NCI-H2227 (cell line): ENCODE measurements around the gene CCDC158.
"Not testable (repeated sequence)": the region's sequence is repeated elsewhere in the genome, so short reads cannot be mapped to it uniquely, and the experiment has no call there.

Experiments
- DNase-seq: peaks from one replicate; lab custom pipeline; 2025; ENCODE audit not compliant: unreplicated experiment; lab: John Stamatoyannopoulos, UW

The CCDC158 gene

DNA sequence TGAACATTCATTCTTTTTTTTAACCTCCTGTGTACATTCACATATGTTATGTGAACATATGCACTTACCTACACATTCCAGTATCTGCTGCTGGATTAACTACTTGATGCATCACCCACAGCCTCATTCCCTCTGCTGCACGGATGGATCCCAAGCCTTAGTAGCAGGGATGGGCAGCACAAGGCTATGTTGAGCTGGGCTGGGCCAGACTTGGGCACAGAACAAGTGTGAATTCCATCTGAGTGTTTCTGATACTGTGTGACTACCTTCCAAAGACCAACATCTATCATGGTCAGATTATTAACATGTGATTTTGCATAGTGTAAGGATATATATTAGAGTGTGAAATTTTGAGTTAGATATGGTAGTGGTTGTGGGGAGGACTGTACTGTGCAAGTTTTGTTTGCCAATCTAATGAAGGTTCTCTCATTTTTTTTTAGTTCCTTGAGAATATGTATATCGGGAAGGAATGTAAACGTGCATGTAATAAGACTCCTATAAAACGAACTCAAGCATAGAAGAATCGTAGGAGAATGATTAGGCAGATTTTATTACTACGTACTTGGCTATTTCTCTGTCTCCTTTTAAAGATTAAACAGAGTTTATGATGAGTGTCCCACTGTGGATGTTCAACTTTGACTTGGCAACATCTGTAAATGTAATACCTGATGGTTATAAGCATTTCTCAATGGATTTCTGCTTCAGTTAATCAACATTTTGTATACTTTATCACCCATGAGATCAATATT is 137.8 kb downstream of the CCDC158 start:
- DNase-seq, result no peak

DNA sequence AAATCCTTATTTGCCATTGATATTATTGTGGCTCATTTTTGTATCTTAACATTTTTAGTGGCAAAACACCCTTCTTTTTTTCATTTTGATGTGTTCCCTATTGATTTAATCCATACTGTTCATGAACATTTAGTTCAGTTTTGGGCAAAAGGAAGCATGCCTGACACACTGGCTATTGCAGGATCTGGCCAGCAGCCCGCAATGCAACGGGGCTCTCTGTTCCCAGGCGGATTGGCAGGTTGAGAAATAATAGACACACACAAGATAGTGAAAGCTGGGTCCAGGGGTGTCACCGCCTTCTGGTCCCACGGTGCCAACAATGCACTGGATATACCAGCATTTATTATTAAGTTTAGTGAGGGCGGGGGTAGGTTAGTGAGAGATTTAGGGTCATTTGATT is 139.3 kb downstream of the CCDC158 start:
- DNase-seq, result not testable (repeated sequence)

DNA sequence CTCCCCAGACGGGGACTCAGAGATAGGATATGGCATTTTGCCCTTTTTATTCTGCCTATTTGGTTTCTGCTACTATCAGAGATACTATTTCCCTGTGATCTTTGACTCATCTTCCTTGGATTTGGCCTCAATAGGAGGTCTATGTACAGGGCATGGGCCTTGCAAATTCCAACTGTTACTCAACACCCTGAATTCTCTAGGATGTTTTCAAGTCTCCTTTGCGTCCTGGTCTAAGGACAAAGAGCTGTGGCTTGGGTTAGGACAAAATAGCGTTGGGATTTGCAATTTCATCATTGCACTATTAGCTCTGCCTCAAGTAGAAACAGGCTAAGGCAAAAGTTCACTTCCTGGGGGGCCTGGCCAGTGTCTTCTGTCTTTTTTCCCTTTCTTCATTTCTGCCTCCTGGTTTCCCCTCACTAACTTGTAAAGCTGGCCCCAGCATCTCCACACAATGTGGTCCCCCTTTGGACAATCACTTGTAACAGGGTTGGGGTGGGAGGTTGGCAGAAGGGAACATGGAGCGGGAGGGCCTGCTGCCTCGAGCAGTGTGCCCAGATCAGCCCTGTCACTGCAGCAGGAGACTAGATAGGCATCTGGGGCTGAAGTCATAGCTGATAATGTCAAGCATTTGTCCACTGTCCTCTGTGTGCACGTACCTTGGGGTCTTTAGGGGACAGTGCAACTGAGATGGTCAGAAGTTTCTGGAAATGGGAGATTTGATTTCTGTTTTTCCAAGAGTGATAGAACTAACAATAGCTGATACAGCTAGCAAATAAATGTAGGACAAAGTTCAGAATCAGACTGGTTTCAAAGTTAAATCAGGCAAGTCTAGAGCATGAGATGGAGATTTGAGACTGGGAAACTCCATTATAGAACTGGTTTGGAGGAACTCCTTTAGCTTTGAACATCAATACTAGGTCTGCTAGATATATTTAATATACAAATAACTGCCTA is 140.2 kb downstream of the CCDC158 start:
- DNase-seq, result no peak

DNA sequence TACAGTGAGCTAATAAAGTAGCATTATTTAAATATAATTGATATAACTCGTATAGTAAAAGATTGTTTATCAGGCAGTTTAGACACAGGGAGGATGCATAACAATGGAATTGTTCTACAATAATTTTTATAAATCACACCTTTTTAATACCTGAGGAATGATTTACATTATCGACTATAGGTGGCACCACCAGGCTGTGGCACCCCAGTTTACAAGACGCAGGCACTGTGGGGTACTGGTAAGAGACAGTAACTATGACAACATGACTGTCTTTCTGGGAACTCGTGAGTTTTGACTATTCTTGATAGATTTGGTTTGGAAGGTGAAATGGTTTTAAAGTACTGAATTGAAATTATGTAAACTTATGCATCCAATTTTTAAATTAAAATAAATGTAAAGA is 141.5 kb downstream of the CCDC158 start:
- DNase-seq, result no peak

DNA sequence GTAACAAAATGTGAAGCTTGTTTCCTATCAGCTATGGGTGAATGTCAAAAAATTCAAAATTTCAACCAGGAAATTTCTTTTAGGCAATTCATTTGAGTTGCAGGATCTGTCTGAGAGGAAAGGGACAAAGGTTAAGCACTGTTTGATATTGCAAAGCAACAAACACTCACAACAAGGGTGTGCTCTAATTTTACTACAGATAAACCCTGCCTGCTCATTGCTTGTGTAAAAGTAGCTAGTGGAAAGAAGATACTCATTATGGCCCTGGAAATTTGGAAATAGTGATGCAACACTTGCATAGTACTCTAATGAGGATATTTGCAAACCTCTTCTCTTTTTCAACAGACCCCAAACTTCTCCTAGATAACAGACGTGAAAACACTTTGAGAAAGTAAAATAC is 142.4 kb downstream of the CCDC158 start:
- DNase-seq, result no peak

DNA sequence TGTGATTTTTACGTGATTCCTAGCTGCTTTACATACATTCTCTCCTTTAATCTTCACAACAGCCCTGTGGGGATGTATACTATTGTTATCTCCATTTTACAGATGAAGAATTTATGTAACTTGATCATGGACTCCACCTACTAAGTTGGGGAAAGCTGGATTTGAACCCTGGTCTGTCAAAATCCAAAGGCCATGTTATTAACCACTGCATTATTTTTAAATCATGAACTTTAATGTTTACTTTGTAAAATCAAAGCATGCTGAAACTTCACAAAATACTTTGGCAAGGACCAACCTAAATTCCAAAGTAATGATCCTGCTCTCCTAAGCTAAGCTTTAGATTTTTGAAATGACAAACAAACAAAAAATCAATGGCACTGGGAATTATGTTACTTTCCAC is 143.3 kb downstream of the CCDC158 start:
- no peak for DNase-seq

DNA sequence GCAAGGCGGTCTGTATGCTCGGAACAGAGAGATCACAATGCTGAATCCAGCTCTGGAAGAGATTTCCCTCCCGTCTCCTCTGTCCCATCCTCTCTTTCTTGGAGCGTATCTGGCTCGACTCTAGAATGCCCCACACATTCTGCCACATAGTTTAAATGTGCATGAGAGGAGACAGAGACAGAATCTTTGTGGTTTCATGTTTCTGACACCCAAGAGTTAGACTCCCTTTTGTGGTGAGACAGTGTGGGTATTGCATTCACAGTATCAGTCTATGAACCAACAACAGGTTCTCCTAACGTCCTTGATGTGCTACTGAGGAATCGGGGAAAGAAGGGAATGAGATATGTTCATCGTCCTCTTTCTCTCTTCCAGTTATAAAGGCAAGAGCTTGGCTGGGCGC is 144.1 kb downstream of the CCDC158 start:
- DNase-seq, result no peak

DNA sequence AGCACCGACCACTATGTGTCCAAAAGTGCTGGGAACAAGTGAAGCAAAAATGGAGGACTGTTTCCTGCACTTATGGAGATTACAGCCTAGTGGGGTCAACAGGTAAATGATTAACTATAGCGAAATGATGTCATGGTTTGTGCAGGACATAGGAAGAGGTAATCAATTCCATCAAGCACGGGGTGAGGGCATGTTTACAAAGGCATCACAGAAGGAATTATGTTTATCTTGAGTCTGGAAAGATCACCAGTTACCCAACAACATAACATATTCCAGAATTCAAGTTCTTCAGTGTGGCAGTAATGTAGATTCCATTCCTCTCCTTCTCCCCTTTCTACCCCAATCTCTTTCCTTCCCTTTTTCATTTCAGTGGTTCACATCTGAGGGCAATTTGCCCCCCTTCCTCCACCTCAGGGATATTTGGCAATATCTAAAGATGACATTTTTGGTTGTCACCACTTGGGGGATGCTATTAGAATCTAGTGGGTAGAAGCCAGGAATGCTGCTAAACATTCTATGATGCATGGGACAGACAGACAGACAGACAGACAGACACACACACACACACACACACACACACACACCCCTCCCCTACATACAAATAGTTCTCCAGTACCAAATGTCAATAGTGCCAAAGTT is 145.3 kb downstream of the CCDC158 start:
- DNase-seq, result no peak

DNA sequence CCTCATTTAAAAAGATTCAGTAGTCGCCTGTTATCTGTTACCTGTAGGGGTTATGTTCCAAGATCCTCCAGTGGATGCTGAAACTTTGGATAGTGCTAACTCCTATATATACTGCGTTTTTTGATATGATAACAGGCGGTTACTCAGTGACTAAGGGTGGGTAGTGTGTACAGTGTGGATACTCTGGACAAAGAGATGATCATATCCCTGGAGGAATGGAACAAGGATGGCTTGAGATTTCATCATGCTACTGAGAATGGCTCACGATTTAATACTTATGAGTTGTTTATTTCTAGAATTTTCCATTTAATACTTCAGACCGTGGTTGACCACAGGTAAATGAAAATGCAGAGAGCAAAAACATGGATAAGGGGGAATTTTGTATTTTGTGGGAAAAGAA is 147.9 kb downstream of the CCDC158 start:
- no peak for DNase-seq

DNA sequence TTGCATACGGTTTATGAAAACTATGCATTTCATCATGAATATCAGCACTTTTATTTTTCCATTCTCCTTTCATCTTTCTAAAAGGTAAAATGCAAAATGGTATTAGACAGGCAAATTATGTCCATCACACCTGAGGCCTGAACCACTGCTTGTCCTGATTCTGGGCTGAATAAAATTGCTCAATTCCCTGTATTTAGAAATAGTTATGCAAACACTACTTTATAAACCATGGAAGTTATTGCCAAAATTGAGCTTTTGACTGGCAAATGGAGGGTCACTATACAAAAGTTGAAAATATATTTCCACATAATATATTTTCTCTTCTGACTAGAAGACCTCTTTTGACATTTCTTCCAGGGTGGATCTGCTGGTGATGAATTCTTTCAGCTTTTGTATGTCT is 148.4 kb downstream of the CCDC158 start:
- DNase-seq, result no peak

DNA sequence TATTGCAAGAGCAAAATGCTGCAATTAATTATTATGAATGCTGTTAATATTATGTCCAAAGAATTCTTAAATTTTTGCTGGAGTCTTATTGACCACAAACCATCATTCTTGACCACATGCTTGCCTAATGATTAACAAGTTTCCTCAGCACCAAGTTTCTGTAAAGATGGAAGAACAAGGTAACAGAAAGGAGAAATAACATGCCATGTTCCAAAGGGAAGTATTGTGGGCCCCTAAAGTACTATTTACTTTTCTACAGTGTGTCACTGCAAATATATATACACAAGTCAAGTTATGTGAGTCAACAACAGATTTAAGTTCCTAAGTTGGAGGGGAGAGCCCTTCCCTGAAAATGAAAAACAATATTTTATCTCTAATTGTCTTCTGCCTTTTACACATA is 148.9 kb downstream of the CCDC158 start:
- no peak for DNase-seq

DNA sequence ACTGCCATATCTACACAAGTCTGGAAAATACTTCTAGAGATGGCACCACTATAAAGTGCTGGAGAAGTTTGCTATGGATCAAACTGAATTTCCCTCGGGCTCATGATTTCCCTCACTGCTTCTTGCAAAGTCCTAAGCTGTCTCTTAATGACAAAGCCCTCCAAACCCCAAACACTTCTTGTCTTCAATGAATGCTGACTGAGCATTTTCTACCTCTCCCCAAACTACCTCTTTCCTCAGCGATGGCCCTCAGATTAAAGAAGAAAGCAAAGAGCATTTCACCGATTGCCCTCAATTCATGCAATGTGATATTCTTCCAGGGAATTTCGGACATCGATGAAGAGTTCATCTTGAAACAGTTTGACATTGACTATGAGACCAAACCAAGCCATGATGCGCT is 149.7 kb downstream of the CCDC158 start:
- DNase-seq, result no peak

DNA sequence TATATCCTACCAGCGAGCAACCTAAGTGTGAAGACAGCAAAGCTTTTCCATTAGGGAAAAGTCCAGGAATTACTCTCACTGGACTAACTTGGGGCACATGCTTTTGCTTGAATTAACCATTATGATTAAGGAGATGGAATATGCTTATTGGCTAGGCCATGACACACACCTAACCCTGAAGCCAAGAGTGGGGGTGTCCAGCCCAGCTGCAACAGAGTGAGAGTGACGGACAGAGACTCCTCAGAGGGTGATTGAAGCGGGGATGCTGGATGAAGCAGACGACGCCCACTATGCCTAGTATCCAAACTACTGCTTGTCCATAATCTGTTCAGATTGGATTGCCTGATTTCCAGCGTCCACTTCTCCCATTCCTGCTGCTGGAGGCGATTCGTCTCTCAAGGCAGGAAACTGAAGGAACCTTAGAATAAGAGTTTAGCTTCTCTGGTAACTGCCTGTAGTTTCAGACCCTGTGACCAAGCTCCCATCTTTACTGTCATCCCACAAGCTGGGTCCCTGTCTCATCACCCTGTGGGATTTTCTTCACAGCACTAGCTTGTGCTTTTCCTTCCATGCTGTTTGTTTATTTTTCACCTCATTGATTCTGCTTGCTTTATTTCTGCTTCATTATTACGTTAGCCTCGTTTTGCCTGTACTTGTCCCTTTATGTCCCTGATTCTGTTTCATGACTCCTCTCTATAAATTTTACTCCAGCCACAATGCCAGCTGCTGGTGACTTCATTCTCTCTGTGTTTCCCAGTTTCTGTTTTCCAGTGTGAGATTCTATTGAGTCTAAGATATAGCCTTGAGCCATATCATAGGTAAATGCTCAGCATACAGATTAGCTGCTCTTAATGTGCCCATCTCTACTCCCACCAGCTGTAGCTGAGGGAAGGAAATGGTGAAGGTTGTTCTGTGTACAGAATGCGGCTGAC is 150.4 kb downstream of the CCDC158 start:
- no peak for DNase-seq

DNA sequence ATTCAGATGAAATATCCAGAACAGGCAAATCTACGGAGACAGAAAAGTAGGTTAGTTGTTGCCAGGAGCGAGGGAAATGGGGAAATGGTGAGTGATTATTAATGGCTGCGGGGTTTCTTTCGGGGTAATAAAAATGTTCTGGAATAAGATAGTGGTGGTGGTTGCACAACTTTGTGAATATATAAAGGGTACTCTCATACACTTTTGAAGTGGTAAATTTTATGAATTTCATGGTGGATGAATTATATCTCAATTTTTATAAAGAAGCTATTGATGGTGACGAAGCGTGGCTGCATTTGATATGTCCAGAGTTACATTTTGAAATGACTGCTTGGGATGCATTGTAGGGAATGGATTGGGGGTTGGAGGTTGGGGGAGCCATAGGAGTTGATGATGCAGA is 153.1 kb downstream of the CCDC158 start:
- no peak for DNase-seq

DNA sequence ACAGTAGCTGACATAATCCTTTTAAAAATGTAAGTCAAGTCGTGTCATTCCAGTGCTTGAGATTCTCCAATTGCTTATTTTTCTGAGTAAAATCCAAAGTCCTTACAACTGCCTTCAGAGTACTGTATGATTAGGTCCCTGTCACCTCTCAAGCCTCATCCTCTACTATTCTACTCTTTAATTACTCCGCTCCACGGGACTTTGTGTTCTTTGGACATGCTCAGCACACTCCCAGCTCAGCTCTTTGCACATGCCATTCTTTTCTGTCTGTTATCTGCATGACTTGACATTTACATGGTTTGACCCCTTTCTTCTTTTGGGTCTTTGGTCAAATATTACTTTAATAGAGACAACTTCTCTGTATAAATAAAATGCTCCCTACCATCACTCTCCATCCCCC is 154.3 kb downstream of the CCDC158 start:
- no peak for DNase-seq

DNA sequence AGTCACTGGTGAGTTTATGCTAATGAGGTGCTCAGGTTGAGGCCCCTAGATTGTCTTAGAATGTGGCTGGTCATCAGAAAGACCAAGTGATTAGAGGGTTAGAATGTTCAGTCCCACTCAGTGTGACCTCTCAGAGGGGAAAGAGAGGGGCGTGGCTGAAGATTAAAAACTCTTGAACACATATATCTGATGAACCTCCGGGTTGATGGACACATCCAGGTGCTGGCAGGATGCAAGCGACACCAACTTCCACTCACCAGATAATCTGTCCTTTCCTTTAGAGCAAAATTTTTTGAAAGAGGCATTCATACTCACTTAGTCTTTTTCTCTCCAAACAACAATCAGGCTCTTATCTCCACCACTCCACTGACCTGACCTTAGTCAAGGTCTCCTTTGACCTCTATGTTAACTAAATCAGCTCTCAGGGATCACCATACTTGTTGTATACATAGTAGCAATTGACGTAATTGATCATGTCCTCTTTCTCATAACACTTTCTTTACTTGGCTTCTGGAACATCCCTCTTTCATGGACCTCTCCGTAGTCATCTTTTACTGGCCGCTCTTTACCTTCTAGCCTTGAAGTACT is 155.2 kb downstream of the CCDC158 start:
- no peak for DNase-seq
